Activated T-helper 1 cell treated with Interleukin-2 at 50 U/mL for 16 hours (primary cell): ENCODE data around the gene CDK10.
"Not testable (repeated sequence)": the region's sequence is repeated elsewhere in the genome, so short reads cannot be mapped to it uniquely, and the experiment has no call there.

ENCODE experiments used
- DNase-seq: peaks from one replicate; pipeline ENCODE4 v3.0.0-alpha.2; 2020; ENCODE audit warnings: low read depth

The CDK10 gene

GRCh38 chr16:89668790-89669158 is 17.7 kb upstream of the CDK10 start:
- DNase-seq = no peak

GRCh38 chr16:89669755-89670154 is 16.7 kb upstream of the CDK10 start:
- no peak for DNase-seq

- no peak for DNase-seq
These were observed 15.7 kb upstream of the CDK10 start for GRCh38 chr16:89670496-89671431.

GRCh38 chr16:89671565-89671964 is 14.9 kb upstream of the CDK10 start:
- DNase-seq = not testable (repeated sequence)

- DNase-seq = no peak
These were observed 14.1 kb upstream of the CDK10 start for GRCh38 chr16:89672177-89672941.

DNA sequence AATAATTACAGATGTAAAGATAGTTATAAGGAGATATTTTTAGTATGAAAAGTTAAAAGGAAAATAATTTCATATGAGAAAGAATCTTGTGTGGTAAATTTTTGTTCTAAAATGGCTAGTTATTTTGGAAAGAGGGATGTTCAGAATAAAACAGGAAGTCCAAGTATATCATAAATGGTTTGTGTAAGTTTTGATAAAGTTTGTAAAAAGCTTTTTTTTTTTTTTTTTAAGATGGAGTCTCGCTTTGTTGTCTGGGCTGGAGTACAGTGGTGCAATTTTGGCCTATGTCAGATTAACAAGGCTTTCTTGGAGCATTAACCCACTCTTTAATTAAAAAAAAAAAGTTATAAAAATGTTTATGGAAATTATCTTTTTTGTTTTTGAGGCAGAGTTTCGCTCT is 8.2 kb upstream of the CDK10 start:
- no peak for DNase-seq

DNA sequence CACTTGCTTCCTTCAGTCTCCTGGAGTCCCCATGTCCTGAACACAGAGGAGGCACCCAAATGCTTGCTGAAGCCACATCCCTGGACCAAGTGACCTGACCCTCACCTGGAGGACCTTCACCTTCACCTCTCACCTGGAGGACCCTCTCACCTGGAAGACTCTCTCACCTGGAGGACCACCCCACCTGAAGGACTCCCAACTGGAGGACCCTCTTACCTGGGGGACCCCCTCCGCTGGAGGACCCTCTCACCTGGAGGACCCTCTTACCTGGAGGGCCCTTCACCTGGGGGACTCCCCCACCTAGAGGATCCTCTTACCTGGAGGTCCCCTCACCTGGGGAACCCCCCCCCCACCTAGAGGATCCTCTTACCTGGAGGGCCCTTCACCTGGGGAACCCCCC is 573 bp upstream of the CDK10 start:
- no peak for DNase-seq

- no peak for DNase-seq
These were observed 827 bp downstream of the CDK10 start for GRCh38 chr16:89687092-89687940.

DNA sequence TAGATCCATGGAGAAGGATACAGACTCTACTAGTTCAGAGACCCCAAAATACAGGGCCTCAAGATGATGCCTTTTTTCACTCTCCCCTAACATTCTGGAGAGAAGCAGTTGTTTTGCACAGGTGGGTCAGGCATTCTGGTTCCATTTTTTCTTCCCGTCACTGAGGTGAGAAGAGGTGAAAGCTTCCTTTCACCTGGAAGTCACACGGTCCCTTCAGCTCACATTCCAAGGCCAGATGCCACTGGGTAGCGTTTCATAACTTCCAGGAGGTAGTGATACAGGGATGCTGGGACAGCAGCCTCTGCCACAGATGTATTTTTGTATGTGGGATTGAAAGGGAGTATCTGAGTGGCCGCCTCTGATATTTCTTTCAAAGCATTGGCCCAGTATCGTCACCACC is 1.9 kb downstream of the CDK10 start:
- DNase-seq = no peak

DNA sequence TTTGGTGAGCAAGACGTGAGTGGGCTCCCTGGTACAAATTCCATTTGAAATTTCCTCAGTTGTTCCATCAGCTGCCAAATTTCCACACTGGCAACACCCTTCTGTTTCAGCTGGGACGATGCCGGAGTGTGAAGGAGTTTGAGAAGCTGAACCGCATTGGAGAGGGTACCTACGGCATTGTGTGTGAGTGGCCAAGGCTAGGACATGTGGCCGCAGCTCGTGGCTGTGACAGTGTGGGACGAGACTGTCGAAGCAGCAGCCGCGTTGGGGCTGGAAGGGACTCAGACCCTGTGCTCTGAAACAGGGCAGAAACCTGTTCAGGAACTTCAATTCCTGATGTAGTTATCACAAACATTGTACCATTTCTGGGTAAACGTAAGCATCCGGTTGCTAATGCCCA is 2.7 kb downstream of the CDK10 start:
- no peak for DNase-seq

GRCh38 chr16:89689621-89690020 is 3.1 kb downstream of the CDK10 start:
- DNase-seq = not testable (repeated sequence)

DNA sequence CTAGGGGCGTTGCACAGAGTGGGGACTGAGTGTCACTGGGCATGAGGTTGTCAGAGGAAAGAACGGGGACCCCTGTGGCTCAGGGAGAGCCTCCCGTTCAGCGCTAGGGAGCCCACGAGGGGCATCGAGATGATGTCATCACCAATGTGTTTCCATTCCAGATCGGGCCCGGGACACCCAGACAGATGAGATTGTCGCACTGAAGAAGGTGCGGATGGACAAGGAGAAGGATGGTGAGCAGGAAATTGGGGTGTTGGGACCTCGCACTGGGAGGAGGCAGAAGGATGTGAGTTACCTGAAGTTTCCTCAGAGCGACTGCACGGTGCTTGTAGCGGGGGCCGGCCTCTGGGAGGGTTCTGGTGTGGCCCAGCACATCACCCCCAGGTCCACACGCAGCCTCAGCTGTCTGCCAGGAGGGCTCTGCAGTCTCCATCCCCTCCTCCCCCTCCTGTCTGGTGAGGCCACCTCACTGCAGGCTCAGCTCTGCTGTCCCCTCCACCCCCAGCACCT is 4.0 kb downstream of the CDK10 start:
- no peak for DNase-seq

GRCh38 chr16:89691231-89691985 is 4.9 kb downstream of the CDK10 start:
- DNase-seq = no peak

DNA sequence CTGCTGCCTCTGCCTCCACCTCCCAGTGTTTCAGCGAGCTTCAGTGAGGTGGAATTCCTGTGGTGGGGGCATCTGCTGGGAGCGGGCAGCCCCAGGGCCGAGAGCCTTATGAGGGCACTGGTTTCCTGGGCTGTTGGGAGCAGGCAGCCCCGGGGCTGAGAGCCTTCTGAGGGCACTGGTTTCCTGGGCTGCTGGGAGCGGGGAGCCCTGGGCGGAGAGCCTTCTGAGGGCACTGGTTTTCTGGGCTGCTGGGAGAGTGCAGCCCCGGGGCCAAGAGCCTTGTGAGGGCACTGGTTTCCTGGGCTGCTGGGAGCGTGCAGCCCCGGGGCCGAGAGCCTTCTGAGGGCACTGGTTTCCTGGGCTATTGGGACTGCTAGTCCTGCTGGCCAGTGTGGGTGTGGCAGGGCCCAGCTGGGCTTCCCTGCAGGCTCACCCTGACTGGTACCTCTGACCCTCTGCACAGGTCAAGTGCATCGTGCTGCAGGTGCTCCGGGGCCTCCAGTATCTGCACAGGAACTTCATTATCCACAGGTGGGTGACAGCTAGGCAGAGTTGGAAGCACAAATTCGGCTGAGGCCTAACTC is 5.6 kb downstream of the CDK10 start:
- no peak for DNase-seq

DNA sequence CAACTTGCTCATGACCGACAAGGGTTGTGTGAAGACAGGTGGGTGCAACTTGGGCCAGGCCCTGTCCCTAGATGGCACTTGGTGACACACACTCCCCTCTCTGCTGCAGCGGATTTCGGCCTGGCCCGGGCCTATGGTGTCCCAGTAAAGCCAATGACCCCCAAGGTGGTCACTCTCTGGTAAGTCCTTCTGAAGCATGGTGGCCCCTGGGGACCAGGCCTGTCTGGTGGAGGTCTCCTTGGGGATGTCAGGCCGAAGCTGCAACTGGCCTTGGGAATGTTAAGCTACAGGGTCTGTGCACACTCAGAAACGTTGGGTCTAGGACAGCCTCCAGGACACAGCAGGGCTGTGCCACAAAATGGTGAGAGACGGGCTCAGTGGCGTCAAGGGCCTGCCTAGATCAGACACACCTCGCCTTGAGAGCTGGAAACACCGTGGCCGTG is 6.8 kb downstream of the CDK10 start:
- DNase-seq = no peak

GRCh38 chr16:89693931-89694783 is 7.7 kb downstream of the CDK10 start:
- DNase-seq = no peak

DNA sequence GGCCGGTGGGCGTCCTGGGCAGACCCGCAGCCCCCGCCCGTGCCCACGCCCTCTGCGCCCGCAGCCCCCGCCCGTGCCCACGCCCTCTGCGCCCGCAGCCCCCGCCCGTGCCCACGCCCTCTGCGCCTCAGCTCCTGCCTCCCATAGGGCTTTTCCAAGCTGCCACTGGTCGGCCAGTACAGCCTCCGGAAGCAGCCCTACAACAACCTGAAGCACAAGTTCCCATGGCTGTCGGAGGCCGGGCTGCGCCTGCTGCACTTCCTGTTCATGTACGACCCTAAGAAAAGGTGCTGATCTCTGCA is 8.2 kb downstream of the CDK10 start:
- not testable (repeated sequence) for DNase-seq

DNA sequence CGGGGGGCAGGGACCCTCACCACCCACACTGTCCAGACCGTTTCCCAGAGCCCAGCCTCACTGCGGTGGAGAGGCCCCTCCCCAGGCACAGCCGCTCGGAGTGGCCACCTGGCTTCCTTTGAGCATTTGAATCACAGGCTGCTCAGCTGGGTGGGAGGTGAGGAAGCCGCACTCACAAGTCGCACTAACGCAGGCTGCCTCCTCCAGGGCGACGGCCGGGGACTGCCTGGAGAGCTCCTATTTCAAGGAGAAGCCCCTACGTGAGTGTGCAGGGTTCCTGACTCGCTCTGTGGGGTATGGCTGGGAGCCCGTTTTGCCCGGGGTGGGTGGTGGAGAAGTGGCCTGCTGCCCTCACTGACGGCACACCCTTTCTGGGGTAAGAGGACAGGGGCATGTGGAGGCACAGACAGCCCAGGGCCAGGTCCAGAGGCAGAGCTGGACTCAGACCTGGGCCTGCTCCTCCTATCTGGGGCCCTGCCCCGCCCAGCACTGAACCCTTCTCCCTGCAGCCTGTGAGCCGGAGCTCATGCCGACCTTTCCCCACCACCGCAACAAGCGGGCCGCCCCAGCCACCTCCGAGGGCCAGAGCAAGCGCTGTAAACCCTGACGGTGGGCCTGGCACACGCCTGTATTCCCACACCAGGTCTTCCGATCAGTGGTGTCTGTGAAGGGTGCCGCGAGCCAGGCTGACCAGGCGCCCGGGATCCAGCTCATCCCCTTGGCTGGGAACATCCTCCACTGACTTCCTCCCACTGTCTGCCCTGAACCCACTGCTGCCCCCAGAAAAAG is 8.8 kb downstream of the CDK10 start:
- no peak for DNase-seq
